GM12872 (cell line): ENCODE data around the gene CLEC16A.

Experiments
- TF ChIP-seq, protein P1 (sequence below): IDR thresholded peaks from 3 replicates; pipeline ENCODE4 v1.5.1; 2011; ENCODE audit warnings: low read depth, mild to moderate bottlenecking, low read length, moderate library complexity; ENCODE audit not compliant: insufficient read depth

CLEC16A gene

DNA sequence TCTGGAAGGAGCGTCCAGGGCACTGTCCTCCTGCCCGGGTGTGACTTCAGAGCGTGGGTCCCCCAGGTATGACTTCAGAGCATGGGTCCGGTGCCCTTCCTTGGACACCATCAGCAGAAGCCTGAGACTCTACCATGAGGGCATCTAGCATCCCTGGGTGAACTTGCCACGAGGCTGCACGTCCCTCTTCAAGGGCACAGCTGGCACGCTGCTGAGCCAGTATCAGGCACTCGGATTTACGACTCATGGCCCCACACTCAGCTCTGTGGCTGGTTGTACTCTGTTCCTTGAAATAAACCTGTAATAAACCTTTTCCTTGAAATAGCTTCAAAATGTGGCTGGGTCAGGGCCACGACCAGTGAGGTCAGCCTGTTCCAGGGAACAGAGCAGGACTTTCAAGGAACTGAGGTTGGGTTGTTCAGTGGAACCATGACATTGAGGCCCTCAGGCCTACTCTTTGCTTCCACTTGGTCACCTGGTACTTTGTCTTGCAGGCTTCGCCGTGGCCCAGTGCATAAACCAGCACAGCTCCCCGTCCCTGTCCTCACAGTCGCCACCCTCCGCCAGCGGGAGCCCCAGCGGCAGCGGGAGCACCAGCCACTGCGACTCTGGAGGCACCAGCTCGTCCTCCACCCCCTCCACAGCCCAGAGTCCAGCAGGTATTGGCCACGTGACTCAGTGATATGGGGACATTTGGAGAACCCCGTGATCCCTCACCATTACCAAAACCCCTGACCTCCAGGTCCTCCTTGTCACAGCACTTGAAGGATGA is 221.7 kb downstream of the CLEC16A start:
- TF ChIP-seq, protein P1, sequence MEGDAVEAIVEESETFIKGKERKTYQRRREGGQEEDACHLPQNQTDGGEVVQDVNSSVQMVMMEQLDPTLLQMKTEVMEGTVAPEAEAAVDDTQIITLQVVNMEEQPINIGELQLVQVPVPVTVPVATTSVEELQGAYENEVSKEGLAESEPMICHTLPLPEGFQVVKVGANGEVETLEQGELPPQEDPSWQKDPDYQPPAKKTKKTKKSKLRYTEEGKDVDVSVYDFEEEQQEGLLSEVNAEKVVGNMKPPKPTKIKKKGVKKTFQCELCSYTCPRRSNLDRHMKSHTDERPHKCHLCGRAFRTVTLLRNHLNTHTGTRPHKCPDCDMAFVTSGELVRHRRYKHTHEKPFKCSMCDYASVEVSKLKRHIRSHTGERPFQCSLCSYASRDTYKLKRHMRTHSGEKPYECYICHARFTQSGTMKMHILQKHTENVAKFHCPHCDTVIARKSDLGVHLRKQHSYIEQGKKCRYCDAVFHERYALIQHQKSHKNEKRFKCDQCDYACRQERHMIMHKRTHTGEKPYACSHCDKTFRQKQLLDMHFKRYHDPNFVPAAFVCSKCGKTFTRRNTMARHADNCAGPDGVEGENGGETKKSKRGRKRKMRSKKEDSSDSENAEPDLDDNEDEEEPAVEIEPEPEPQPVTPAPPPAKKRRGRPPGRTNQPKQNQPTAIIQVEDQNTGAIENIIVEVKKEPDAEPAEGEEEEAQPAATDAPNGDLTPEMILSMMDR: no peak

DNA sequence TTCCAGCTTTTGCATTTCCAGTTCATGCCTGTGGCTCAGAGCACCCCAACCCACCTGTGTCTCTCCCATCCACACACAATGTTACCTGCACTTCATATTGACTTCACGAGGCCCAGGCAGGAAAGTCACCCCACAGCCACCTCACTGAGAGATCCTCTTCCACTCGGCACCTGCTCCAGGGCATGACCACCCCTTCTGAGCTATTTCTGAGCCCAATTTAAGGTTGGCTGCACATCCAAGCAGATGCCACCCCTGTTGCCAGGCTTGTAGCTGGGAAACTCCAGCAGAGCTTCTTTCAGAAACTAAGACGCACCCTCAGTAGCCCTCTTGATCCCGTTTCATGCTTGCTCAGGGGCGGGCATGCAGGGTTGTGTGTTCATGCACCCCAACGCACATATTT is 223.2 kb downstream of the CLEC16A start:
- TF ChIP-seq, protein P1: no peak

DNA sequence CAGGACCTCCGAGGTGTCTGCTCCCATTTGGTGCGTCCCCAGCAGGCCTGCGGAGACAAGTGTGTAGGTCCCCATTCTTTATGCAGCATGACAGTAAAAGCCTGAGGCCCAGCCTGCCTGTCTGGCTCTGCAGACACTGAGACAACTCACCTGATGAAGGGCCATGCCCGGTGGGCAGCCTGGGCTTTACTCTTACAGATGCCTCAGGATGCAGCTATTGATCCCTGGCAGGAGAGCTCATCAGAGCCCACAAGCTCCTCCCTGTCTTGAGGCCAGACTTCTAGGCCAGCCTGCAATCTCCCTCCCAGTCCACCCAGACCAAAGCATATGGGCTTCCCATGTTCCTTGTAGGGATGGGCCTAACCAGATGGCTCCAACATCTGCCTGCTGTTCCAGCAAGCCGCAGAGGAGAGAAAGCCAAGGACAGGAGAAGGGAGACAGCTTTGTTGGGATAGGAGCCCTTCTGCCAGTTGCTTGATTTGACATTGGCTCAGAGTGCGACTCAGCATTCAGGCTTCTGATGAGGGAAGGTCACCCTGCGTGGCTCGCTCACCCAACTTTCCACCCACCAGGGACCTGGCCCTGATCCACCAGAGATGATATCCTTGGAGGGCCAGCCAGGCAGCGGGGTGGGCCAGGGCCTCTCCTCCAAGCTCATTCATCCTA is 224.2 kb downstream of the CLEC16A start:
- TF ChIP-seq, protein P1: no peak

DNA sequence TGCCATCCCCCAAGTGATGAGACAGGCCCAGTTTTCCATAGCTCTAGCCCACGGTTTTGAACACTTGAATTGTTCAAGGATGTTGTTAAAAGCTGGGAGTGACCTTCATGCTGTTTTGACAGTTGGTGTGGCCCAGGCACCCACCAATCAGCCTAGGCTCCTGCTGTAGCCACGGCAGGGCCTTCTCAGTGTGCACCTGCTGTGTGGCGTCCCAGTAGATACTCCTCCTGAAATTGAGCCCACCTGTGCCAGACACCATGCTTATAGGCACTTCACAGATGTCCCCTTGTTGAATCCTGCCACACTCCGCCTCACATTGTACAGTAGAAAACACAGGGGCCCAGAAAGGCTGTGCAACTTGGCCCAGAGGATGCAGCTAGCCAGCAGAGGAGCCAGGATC is 225.3 kb downstream of the CLEC16A start:
- TF ChIP-seq, protein P1: no peak

DNA sequence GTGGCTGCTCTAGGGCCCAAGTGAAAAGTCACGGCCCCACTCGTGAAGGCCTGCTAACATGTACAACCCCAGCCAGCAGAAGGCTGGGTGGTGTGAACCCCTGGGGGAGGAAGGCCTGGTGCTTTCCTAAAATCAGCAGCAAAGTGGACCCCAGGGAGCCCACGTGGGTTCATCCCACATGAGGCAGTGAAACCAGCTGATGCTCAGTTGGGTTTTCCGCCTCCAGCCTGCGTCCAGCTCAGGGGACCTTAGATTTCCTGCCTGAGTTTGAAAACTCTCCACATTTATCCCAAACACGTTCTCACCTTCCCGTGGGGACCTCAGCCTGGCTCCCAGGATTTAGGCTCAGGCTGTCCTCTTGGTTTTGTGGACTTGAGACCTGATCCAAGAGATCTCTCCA is 225.8 kb downstream of the CLEC16A start:
- TF ChIP-seq, protein P1: no peak

DNA sequence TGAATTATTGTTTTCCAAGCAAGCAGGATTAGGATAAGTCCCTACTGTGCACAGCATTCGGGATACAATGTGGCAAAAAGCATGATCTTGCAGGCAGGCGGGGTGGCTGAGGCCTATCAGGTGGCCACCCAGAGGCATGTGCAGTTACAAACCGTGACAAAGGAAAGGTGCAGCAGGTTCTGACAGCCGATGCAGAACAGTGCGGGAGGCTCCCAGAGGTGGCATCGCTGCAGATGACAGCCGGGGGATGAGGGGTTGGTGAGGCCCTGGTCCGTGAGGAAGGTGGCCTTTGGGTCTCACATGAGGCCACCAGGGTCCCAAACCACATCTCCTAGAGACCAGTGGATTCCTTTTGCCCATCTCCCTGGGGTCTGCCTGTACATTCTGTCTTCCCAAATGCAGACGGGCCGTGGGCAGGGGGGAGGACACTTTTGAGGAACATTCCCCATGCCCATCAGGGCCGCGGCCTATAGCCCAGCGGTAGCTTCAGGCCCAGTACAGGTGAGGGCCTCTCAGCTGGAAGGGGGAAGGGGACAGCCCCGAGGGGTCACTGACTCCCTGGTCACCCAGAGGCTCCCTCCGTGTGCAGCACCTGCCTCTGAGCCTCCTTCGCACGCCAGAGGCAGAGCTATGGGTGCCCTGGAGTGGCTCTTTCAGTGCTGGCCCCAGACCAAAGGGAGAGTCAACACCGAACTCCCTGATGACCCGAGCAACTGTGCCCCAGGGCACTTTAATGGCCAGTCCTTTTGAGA is 226.5 kb downstream of the CLEC16A start:
- TF ChIP-seq, protein P1: no peak

DNA sequence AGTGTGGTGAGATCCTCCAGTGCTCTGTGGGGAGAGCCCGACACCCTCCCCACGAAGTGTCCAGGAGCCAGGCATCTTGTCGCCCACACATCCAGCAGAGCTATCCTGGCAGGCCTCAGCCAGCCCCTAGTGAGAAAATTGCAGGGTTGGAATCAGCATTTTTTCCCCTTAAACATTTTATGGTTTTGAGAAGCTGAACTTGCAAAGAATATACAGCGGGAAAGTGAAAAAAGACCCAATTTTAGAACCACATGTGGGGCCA is 227.0 kb downstream of the CLEC16A start:
- TF ChIP-seq, protein P1: no peak
